CD14-positive monocyte (primary cell): ENCODE measurements around the gene NOP53. TPM values are rescaled to one million over a fixed set of nuclear protein-coding genes. Genes with fewer than 3 reads are reported as not detected.

ENCODE experiments used
- DNase-seq, 3 donors: peaks; one replicate each; pipeline ENCODE4 v3.0.0-alpha.2; 2011 to 2022
- H2AFZ ChIP-seq: 2 replicates; pipeline ENCODE4 v1.6.0; 2012; ENCODE audit warnings: mild to moderate bottlenecking, low read depth, low read length, inconsistent platforms; ENCODE audit not compliant: insufficient read depth, poor library complexity, severe bottlenecking
- H3K27ac ChIP-seq, 2 donors: 1 replicate in 1 of 2; 2 replicates in 1 of 2; pipeline ENCODE4 v1.5.1; 2012 to 2013; ENCODE audit warnings: low read length in 2 of 2, control low read depth in 1 of 2, inconsistent platforms in 1 of 2, low read depth in 1 of 2, mild to moderate bottlenecking in 1 of 2
- H3K27me3 ChIP-seq, 2 donors: one replicate each; pipeline versions ENCODE4 v1.6.0 to v1.6.1; 2011 to 2013; ENCODE audit warnings: low read length in 2 of 2; ENCODE audit not compliant: control insufficient read depth in 2 of 2, insufficient read depth in 2 of 2
- H3K36me3 ChIP-seq, 2 donors: replicated peaks in 1 of 2; 1 replicate in 1 of 2; 2 replicates in 1 of 2; pipeline versions ENCODE4 v1.5.1 to v1.6.1; 2012 to 2013; ENCODE audit warnings: low read length in 2 of 2, control low read depth in 1 of 2, inconsistent platforms in 1 of 2, mild to moderate bottlenecking in 1 of 2; ENCODE audit not compliant: insufficient read depth in 2 of 2, control insufficient read depth in 1 of 2
- H3K4me1 ChIP-seq, 2 donors: 1 replicate in 1 of 2; 2 replicates in 1 of 2; pipeline versions ENCODE4 v1.5.1 to v1.6.1; 2012 to 2013; ENCODE audit warnings: low read length in 2 of 2, control low read depth in 1 of 2, inconsistent platforms in 1 of 2, mild to moderate bottlenecking in 1 of 2, moderate library complexity in 1 of 2; ENCODE audit not compliant: insufficient read depth in 2 of 2, control insufficient read depth in 1 of 2
- H3K4me2 ChIP-seq: replicated peaks from 2 replicates; pipeline ENCODE3; 2012; ENCODE audit warnings: low read length, moderate library complexity, mild to moderate bottlenecking; ENCODE audit not compliant: poor library complexity, severe bottlenecking; ENCODE audit errors: extremely low read depth
- H3K4me3 ChIP-seq, 3 experiments: fragments of 200-600 bp in 1 of 3; sonication (generic) in 1 of 3; replicated peaks in 1 of 3; 1 replicate in 2 of 3; 2 replicates in 1 of 3; pipeline ENCODE4 v1.5.1; 2011 to 2013; ENCODE audit warnings: low read length in 3 of 3, mild to moderate bottlenecking in 3 of 3, control low read depth in 2 of 3, low read depth in 2 of 3, inconsistent platforms in 1 of 3, moderate library complexity in 1 of 3
- H3K79me2 ChIP-seq: 2 replicates; pipeline ENCODE4 v1.6.0; 2012; ENCODE audit warnings: mild to moderate bottlenecking, control low read depth, inconsistent platforms, low read length, moderate library complexity; ENCODE audit not compliant: insufficient read depth
- H3K9ac ChIP-seq: 2 replicates; pipeline ENCODE4 v1.6.0; 2017; ENCODE audit warnings: low read length, mild to moderate bottlenecking; ENCODE audit not compliant: insufficient read depth, poor library complexity, severe bottlenecking
- H3K9me3 ChIP-seq, 2 donors: replicated peaks in 1 of 2; 1 replicate in 1 of 2; 2 replicates in 1 of 2; pipeline versions ENCODE4 v1.5.1 to v1.6.1; 2012 to 2013; ENCODE audit warnings: low read length in 2 of 2, control low read depth in 1 of 2; ENCODE audit not compliant: control insufficient read depth in 1 of 2, insufficient read depth in 1 of 2
- H4K20me1 ChIP-seq: 2 replicates; pipeline ENCODE4 v1.6.0; 2012; ENCODE audit warnings: mild to moderate bottlenecking, low read length, control low read depth, moderate library complexity; ENCODE audit not compliant: insufficient read depth
- H3K27ac Mint-ChIP-seq, 7 donors: one replicate each; pipeline ENCODE4 v1.8.0; 2020; ENCODE audit warnings: mild to moderate bottlenecking in 7 of 7, mixed read lengths in 7 of 7, moderate library complexity in 6 of 7, inconsistent platforms in 2 of 7
- H3K27me3 Mint-ChIP-seq, 3 donors: one replicate each; pipeline ENCODE4 v1.8.0; 2021 to 2022; ENCODE audit warnings: low read depth in 3 of 3, mild to moderate bottlenecking in 3 of 3, mixed read lengths in 3 of 3, moderate library complexity in 3 of 3, inconsistent platforms in 1 of 3
- H3K36me3 Mint-ChIP-seq, 2 donors: one replicate each; pipeline ENCODE4 v1.8.0; 2020; ENCODE audit warnings: mixed read lengths in 2 of 2, inconsistent platforms in 1 of 2, mild to moderate bottlenecking in 1 of 2
- H3K4me1 Mint-ChIP-seq: one replicate; pipeline ENCODE4 v1.8.0; 2020; ENCODE audit warnings: mild to moderate bottlenecking, mixed read lengths
- H3K4me3 Mint-ChIP-seq, 2 donors: one replicate each; pipeline ENCODE4 v1.8.0; 2020; ENCODE audit warnings: mild to moderate bottlenecking in 2 of 2, mixed read lengths in 2 of 2, moderate library complexity in 1 of 2
- H3K9me3 Mint-ChIP-seq, 7 donors: one replicate each; pipeline ENCODE4 v1.8.0; 2020 to 2022; ENCODE audit warnings: mixed read lengths in 7 of 7, mild to moderate bottlenecking in 6 of 7, moderate library complexity in 6 of 7, inconsistent platforms in 2 of 7
- WGBS: methylation state at CpG from one replicate; pipeline ENCODE4 v1.1.5; 2013; ENCODE audit warnings: missing lambda C conversion rate; ENCODE audit not compliant: insufficient coverage; 5-methylcytosine and 5-hydroxymethylcytosine counted together
- intact Hi-C, 2 donors: fragments of 100-400 bp; cut with micrococcal nuclease; formaldehyde crosslinking; loops; one replicate each; pipeline versions ENCODE4 v1.15.0 to v1.15.1; 2023
- polyA plus RNA-seq, 3 donors: library from polyadenylated mRNA; depleted of rRNA in 1 of 3; unstranded in 2 of 3; stranded (reverse) in 1 of 3; fragments of 300-500 nt in 2 of 3; fragments of >200 nt in 1 of 3; fragmentation: Illumina TruSeq in 2 of 3; gene quantifications; 1 replicate in 2 of 3; 2 replicates in 1 of 3; pipeline ENCODE4 v1.2.3, GENCODE V29; 2012 to 2021
- TF ChIP-seq, protein P1 (sequence below): fragments of 200-600 bp; IDR thresholded peaks from one replicate; pipeline ENCODE4 v1.8.0; 2022; ENCODE audit warnings: antibody characterized with exemption, mild to moderate bottlenecking

Gene NOP53
- polyA plus RNA-seq, 3 donors: 47.5 to 193 (median 70.4) TPM

- Histone ChIP-seq H3K27me3 (no peaks in the 10 kb centered on the region), H3K4me2 (no peak overlapping the region), H3K9ac (no peak overlapping the region), H4K20me1 (no peaks in the 10 kb centered on the region), H3K9me3 (no peaks in the 10 kb centered on the region), H3K4me1 (no peaks in the 10 kb centered on the region), H3K79me2 (no peaks in the 10 kb centered on the region), H2AFZ (no peak overlapping the region), H3K4me3 (no peak overlapping the region), H3K27ac (no peak overlapping the region), H3K36me3 (no peaks in the 10 kb centered on the region)
- TF ChIP-seq, protein P1, sequence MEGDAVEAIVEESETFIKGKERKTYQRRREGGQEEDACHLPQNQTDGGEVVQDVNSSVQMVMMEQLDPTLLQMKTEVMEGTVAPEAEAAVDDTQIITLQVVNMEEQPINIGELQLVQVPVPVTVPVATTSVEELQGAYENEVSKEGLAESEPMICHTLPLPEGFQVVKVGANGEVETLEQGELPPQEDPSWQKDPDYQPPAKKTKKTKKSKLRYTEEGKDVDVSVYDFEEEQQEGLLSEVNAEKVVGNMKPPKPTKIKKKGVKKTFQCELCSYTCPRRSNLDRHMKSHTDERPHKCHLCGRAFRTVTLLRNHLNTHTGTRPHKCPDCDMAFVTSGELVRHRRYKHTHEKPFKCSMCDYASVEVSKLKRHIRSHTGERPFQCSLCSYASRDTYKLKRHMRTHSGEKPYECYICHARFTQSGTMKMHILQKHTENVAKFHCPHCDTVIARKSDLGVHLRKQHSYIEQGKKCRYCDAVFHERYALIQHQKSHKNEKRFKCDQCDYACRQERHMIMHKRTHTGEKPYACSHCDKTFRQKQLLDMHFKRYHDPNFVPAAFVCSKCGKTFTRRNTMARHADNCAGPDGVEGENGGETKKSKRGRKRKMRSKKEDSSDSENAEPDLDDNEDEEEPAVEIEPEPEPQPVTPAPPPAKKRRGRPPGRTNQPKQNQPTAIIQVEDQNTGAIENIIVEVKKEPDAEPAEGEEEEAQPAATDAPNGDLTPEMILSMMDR: no peak
- WGBS: no CpG with 5 or more reads among the region's 1 CpG
- DNase-seq: no peak
- H3K27ac Mint-ChIP-seq: no peak overlapping the region
- peaks cover 4 to 11% (median 9%) of the 10 kb centered on the region in 3 donors for H3K27me3 Mint-ChIP-seq
- no peaks in the 10 kb centered on the region for H3K36me3 Mint-ChIP-seq
- peaks cover 0 to 9% (median 7%) of the 10 kb centered on the region in 7 donors for H3K9me3 Mint-ChIP-seq
- H3K4me1 Mint-ChIP-seq: peaks cover 1% of the 10 kb centered on the region
- intact Hi-C loops: no loop called here
- H3K4me3 Mint-ChIP-seq: no peak overlapping the region
These were observed 47.3 kb downstream of the NOP53 start for GRCh38 chr19:47792616-47793015.

DNA sequence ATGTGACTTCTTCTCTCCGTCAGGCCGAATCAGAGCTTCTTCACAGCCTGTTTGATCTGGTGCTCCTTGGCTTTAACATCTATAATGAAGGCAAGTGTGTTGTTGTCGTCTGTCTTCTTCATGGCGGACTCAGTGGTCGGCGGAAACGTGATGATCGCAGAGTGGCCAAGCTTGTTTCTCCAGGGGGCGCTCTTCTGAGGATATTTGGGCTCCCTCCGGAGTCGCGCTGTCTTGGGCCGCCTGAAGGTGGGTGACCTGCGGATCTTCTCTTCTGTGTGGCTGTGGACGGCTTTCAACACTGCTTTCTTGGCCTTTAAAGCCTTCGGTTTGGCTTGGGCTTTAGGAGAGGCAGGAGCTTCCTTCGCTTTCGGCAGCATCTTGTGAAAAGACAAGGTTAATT, 49.2 kb downstream of the NOP53 start:
- no peak overlapping the region for H3K9ac ChIP-seq
- Mint-ChIP-seq H3K4me3 (no peak overlapping the region), H3K36me3 (no peaks in the 10 kb centered on the region), H3K27ac (no peak overlapping the region), H3K9me3 (peaks cover 0 to 9% (median 7%) of the 10 kb centered on the region in 7 donors), H3K4me1 (no peaks in the 10 kb centered on the region), H3K27me3 (peaks cover 10 to 14% (median 13%) of the 10 kb centered on the region in 3 donors)
- WGBS: 85% methylated on average over 17 of the region's 18 CpGs
- TF ChIP-seq, protein P1: no peak
- H3K4me2 ChIP-seq: no peak overlapping the region
- H4K20me1 ChIP-seq: no peaks in the 10 kb centered on the region
- no peak overlapping the region for H3K27ac ChIP-seq
- no peaks in the 10 kb centered on the region for H3K4me1 ChIP-seq
- H2AFZ ChIP-seq: no peak overlapping the region
- no peaks in the 10 kb centered on the region for H3K36me3 ChIP-seq
- H3K27me3 ChIP-seq: no peaks in the 10 kb centered on the region
- no peak overlapping the region for H3K4me3 ChIP-seq
- DNase-seq: no peak
- no peaks in the 10 kb centered on the region for H3K79me2 ChIP-seq
- no peaks in the 10 kb centered on the region for H3K9me3 ChIP-seq
- intact Hi-C loops: no loop called here
